H1 (cell line): Measurements from ENCODE around the gene TYW1B. TPM values are rescaled to one million over a fixed set of nuclear protein-coding genes. Genes with fewer than 3 reads are reported as not detected.
"Not testable (repeated sequence)": the region's sequence is repeated elsewhere in the genome, so short reads cannot be mapped to it uniquely, and the experiment has no call there.

Source experiments
- CTCF ChIA-PET: fragments of 300-600 bp; sonication (Branson Sonifier 250); formaldehyde crosslinking; loops from one replicate; lab custom pipeline; 2021; ENCODE audit not compliant: partially characterized antibody; lab: Charles Lee
- POLR2A ChIA-PET: fragments of 300-600 bp; sonication (Branson Sonifier 250); formaldehyde crosslinking; loops from one replicate; lab custom pipeline; 2021; ENCODE audit warnings: inconsistent platforms; ENCODE audit not compliant: partially characterized antibody; lab: Charles Lee
- DNase-seq, 2 experiments: peaks; one replicate each; pipeline versions ENCODE4 v3.0.0 to v3.0.0-alpha.2; 2010 to 2022; ENCODE audit warnings: low spot score in 2 of 2, low read depth in 1 of 2, mixed read lengths in 1 of 2
- FAIRE-seq: peaks from 2 replicates; lab custom pipeline; 2011; peaks lifted over from hg19 to GRCh38; lab: Jason Lieb, UNC
- H2AFZ ChIP-seq: 2 replicates; pipeline ENCODE4 v1.8.1; 2012; ENCODE audit warnings: low read length, inconsistent platforms
- H2AK5ac ChIP-seq: 2 replicates; pipeline ENCODE4 v1.6.1; 2013; ENCODE audit warnings: low read depth, low read length
- H2BK120ac ChIP-seq: replicated peaks from 2 replicates; pipeline ENCODE3; 2013; ENCODE audit warnings: low read depth, low read length, inconsistent platforms
- H2BK12ac ChIP-seq: 2 replicates; pipeline ENCODE4 v1.6.1; 2013; ENCODE audit warnings: low read depth, low read length
- H2BK15ac ChIP-seq: 2 replicates; pipeline ENCODE4 v1.6.1; 2013; ENCODE audit warnings: low read length
- H2BK20ac ChIP-seq: 2 replicates; pipeline ENCODE4 v1.6.1; 2013; ENCODE audit warnings: low read length
- H2BK5ac ChIP-seq: 2 replicates; pipeline ENCODE4 v1.6.1; 2013; ENCODE audit warnings: low read depth, low read length
- H3K14ac ChIP-seq: 2 replicates; pipeline ENCODE4 v1.6.1; 2013; ENCODE audit warnings: inconsistent platforms; ENCODE audit not compliant: insufficient read length
- H3K18ac ChIP-seq: 2 replicates; pipeline ENCODE4 v1.6.1; 2013; ENCODE audit warnings: low read length; ENCODE audit errors: extremely low read depth
- H3K23ac ChIP-seq: 2 replicates; pipeline ENCODE4 v1.6.1; 2013; ENCODE audit warnings: inconsistent platforms; ENCODE audit not compliant: insufficient read length
- H3K23me2 ChIP-seq: 2 replicates; pipeline ENCODE4 v1.6.1; 2013; ENCODE audit warnings: low read depth, low read length
- H3K27ac ChIP-seq: 2 replicates; pipeline ENCODE4 v1.6.1; 2011; ENCODE audit warnings: low read depth, low read length, inconsistent platforms
- H3K27me3 ChIP-seq, 4 experiments: replicated peaks in 1 of 4; 1 replicate in 1 of 4; 2 replicates in 3 of 4; pipeline versions ENCODE4 v1.6.1 to v1.8.1; 2011 to 2013; ENCODE audit warnings: low read length in 3 of 4, mild to moderate bottlenecking in 3 of 4, inconsistent platforms in 2 of 4, mixed read lengths in 2 of 4, moderate library complexity in 1 of 4; ENCODE audit not compliant: control insufficient read depth in 3 of 4, insufficient read depth in 3 of 4; ENCODE audit errors: extremely low read depth in 1 of 4
- H3K36me3 ChIP-seq, 4 experiments: 2 replicates each; pipeline versions ENCODE4 v1.6.1 to v1.8.1; 2011 to 2013; ENCODE audit warnings: mild to moderate bottlenecking in 4 of 4, low read length in 3 of 4, moderate library complexity in 2 of 4, control low read depth in 1 of 4, inconsistent platforms in 1 of 4; ENCODE audit not compliant: insufficient read depth in 4 of 4, control insufficient read depth in 2 of 4
- H3K4ac ChIP-seq: replicated peaks from 2 replicates; pipeline ENCODE3; 2013; ENCODE audit warnings: low read length, low read depth, mixed read lengths, inconsistent platforms; ENCODE audit not compliant: insufficient read length
- H3K4me1 ChIP-seq, 4 experiments: replicated peaks in 1 of 4; 1 replicate in 1 of 4; 2 replicates in 3 of 4; pipeline versions ENCODE4 v1.6.1 to v1.8.1; 2011 to 2013; ENCODE audit warnings: low read length in 3 of 4, inconsistent platforms in 2 of 4, mixed read lengths in 1 of 4; ENCODE audit not compliant: insufficient read depth in 4 of 4, control insufficient read depth in 3 of 4
- H3K4me2 ChIP-seq, 2 experiments: 2 replicates each; pipeline versions ENCODE4 v1.6.1 to v1.8.1; 2011 to 2013; ENCODE audit warnings: low read depth in 2 of 2, low read length in 2 of 2, control low read depth in 1 of 2, inconsistent platforms in 1 of 2, mild to moderate bottlenecking in 1 of 2; ENCODE audit not compliant: insufficient read depth in 1 of 2
- H3K4me3 ChIP-seq, 4 experiments: fragments of 200-600, 300-600 bp in 1 of 4; sonication (generic), shearing (Covaris generic), sonication (Bioruptor Twin) in 1 of 4; 2 replicates each; pipeline versions ENCODE4 v1.5.1 to v1.8.1; 2011 to 2016; ENCODE audit warnings: low read length in 4 of 4, low read depth in 3 of 4, control low read depth in 2 of 4, inconsistent platforms in 2 of 4, mild to moderate bottlenecking in 2 of 4, mixed read lengths in 1 of 4, moderate library complexity in 1 of 4; ENCODE audit not compliant: insufficient read depth in 2 of 4; ENCODE audit errors: extremely low read depth in 1 of 4
- H3K56ac ChIP-seq: replicated peaks from 2 replicates; pipeline ENCODE3; 2013; ENCODE audit warnings: low read depth, mild to moderate bottlenecking, mixed read lengths, low read length, inconsistent platforms; ENCODE audit not compliant: insufficient read length
- H3K79me1 ChIP-seq: 2 replicates; pipeline ENCODE4 v1.6.1; 2013; ENCODE audit warnings: low read depth, low read length, control low read depth
- H3K79me2 ChIP-seq, 2 experiments: 2 replicates each; pipeline versions ENCODE4 v1.6.1 to v1.8.1; 2012 to 2013; ENCODE audit warnings: low read length in 2 of 2, mild to moderate bottlenecking in 2 of 2, inconsistent platforms in 1 of 2; ENCODE audit not compliant: insufficient read depth in 2 of 2, control insufficient read depth in 1 of 2
- H3K9ac ChIP-seq, 4 experiments: replicated peaks in 1 of 4; 1 replicate in 1 of 4; 2 replicates in 3 of 4; pipeline versions ENCODE4 v1.6.1 to v1.8.1; 2011 to 2013; ENCODE audit warnings: low read depth in 3 of 4, low read length in 3 of 4, control low read depth in 2 of 4, mild to moderate bottlenecking in 2 of 4, moderate library complexity in 2 of 4, inconsistent platforms in 1 of 4; ENCODE audit errors: extremely low read depth in 1 of 4
- H3K9me3 ChIP-seq, 2 experiments: 2 replicates each; pipeline versions ENCODE4 v1.6.1 to v1.8.1; 2012 to 2013; ENCODE audit warnings: mild to moderate bottlenecking in 2 of 2, moderate library complexity in 2 of 2, control low read depth in 1 of 2, inconsistent platforms in 1 of 2, low read depth in 1 of 2, low read length in 1 of 2, mixed read lengths in 1 of 2; ENCODE audit not compliant: insufficient read depth in 2 of 2
- H4K20me1 ChIP-seq, 2 experiments: replicated peaks in 1 of 2; 2 replicates each; pipeline versions ENCODE3 to v1.8.1; 2011 to 2013; ENCODE audit warnings: inconsistent platforms in 2 of 2, low read length in 2 of 2, mild to moderate bottlenecking in 1 of 2; ENCODE audit not compliant: insufficient read depth in 2 of 2, control insufficient read depth in 1 of 2
- H4K5ac ChIP-seq: 2 replicates; pipeline ENCODE4 v1.6.1; 2013; ENCODE audit warnings: low read length, low read depth, mixed read lengths, inconsistent platforms; ENCODE audit not compliant: insufficient read length
- H4K8ac ChIP-seq: 2 replicates; pipeline ENCODE4 v1.8.0; 2013; ENCODE audit warnings: mild to moderate bottlenecking, moderate library complexity, low read length, inconsistent platforms; ENCODE audit not compliant: insufficient read depth; ENCODE audit errors: extremely low read depth
- H4K91ac ChIP-seq: replicated peaks from 2 replicates; pipeline ENCODE3; 2013; ENCODE audit warnings: low read length, mixed read lengths, inconsistent platforms; ENCODE audit not compliant: insufficient read length
- whole genome bisulfite sequencing, 2 experiments: shearing (Covaris generic) in 1 of 2; methylation state at CpG; one replicate each; pipeline versions ENCODE4 v1.1.6 to v1.1.7; 2013 to 2015; ENCODE audit warnings: low lambda C conversion rate in 2 of 2, mixed read lengths in 2 of 2, inconsistent platforms in 1 of 2, low coverage in 1 of 2, missing lambda C conversion rate in 1 of 2; ENCODE audit not compliant: insufficient replicate concordance in 2 of 2, insufficient coverage in 1 of 2, insufficient read length in 1 of 2; ENCODE audit errors: extremely low coverage in 1 of 2, missing lambda C conversion rate in 1 of 2; 5-methylcytosine and 5-hydroxymethylcytosine counted together
- polyA plus RNA-seq, 7 experiments: library from polyadenylated mRNA; depleted of rRNA in 3 of 7; stranded (reverse) in 5 of 7; unstranded in 2 of 7; fragments of >200 nt in 5 of 7; fragments of 200-250 nt in 2 of 7; gene quantifications; 1 replicate in 5 of 7; 2 replicates in 1 of 7; 4 replicates in 1 of 7; pipeline versions ENCODE4 v1.2.1 to v1.2.3, GENCODE V29; 2011 to 2013; ENCODE audit warnings: missing spikeins in 2 of 7, mixed read lengths in 2 of 7
- total RNA-seq: library from RNA; stranded (reverse); fragmentation: NEBNext Ultra II Directional; extraction: Animal tissue kit (Norgen Biotek cat#: 25700); gene quantifications from 2 replicates; pipeline ENCODE4 v1.2.1, GENCODE V29; 2021

Gene TYW1B
- total and polyA plus RNA-seq, 2 of the 8 experiments (the other 6 are each of a cell fraction or from before 2014, with no cell fraction given), result 6.8 to 12.6 TPM

DNA sequence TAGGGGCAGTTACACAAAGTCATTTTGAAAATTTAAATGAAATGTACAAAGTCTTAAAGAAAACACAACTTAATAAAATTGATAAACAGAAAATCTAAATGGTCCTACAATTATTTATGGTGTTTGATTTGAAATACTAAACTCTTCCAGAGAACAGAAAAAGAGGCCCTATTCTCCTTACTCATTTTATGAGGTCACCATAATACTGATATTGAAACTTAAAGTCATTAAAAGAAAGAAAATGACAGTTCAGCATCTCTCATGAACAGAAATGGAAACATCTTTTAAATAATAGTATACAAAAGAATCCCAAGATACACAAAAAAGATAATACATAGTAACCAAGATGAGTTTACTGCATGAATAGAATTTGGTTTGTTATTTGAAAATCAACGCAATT lies 184.3 kb downstream of the TYW1B start:
- H3K14ac ChIP-seq, H4K5ac ChIP-seq, CTCF ChIA-PET, H3K27me3 ChIP-seq, H3K56ac ChIP-seq, H3K79me1 ChIP-seq, POLR2A ChIA-PET, H2BK20ac ChIP-seq, H4K20me1 ChIP-seq, H2AFZ ChIP-seq, H3K23me2 ChIP-seq, DNase-seq, H3K4me3 ChIP-seq, H3K36me3 ChIP-seq, H3K9me3 ChIP-seq, H3K79me2 ChIP-seq, H2BK120ac ChIP-seq, H4K91ac ChIP-seq, H4K8ac ChIP-seq, FAIRE-seq, H3K18ac ChIP-seq, H2BK12ac ChIP-seq, H2BK15ac ChIP-seq, H3K4me2 ChIP-seq, H3K4ac ChIP-seq, H2AK5ac ChIP-seq, H2BK5ac ChIP-seq, H3K4me1 ChIP-seq, H3K9ac ChIP-seq, H3K27ac ChIP-seq, H3K23ac ChIP-seq: not testable (repeated sequence)
- WGBS, 2 experiments, result 96% methylated on average over 1 of the region's 1 CpG; no CpG with 5 or more reads in 1 of the 2 experiments

DNA sequence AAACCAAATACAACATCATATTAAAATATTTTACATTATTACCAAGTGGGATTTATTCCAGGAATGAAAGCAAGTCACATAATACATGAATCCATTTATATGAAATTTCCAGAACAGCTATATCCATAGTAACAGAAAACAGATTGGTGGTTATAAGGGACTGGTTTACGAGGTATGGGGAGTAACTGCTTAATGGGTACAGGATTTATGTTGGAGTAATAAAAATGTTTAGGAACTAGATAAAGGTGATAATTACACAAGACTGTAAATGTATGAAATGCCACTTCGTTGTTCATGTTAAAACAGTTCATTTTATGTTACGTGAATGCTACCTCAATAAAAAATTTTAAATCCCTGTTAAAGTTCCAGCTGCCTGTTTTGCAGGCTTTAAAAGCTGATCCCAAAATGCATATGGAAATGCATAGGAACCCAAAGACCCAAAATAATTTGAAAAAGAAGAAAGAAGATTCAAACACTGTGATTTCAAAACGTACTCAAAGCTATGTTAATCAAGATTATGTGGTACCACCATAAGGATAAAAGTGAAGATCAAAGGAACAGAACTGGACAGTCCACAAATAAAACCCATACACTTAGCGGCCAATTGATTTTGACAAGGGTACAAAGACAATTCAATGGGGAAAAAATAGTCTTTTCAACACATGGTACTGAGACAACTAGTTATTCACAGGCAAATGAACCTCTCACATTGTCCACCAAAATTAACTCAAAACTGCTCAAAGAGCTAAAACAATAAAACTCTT lies 186.3 kb downstream of the TYW1B start:
- H3K27ac ChIP-seq, H2BK5ac ChIP-seq, POLR2A ChIA-PET: not testable (repeated sequence)

More for the DNA sequence above, 186.3 kb downstream of the TYW1B start:
- DNase-seq, H2BK20ac ChIP-seq, H2BK15ac ChIP-seq, H3K4me3 ChIP-seq, H3K4me2 ChIP-seq, H3K23me2 ChIP-seq, H3K4ac ChIP-seq, H3K4me1 ChIP-seq, H4K8ac ChIP-seq, H2AK5ac ChIP-seq, H4K91ac ChIP-seq, H2BK12ac ChIP-seq, H3K23ac ChIP-seq, H2AFZ ChIP-seq, H3K36me3 ChIP-seq, H3K9ac ChIP-seq, H3K9me3 ChIP-seq, H3K27me3 ChIP-seq, H3K18ac ChIP-seq, H3K56ac ChIP-seq, H4K5ac ChIP-seq, H3K79me2 ChIP-seq, H2BK120ac ChIP-seq, H4K20me1 ChIP-seq, H3K14ac ChIP-seq, CTCF ChIA-PET, FAIRE-seq, H3K79me1 ChIP-seq: not testable (repeated sequence)
- 77% methylated on average over 5 of the region's 5 CpGs; no CpG with 5 or more reads in 1 of the 2 experiments for WGBS, 2 experiments
